Measurements from ENCODE around the gene SUGP2. TPM values are rescaled to one million over a fixed set of nuclear protein-coding genes. Genes with fewer than 3 reads are reported as not detected.

Gene SUGP2
- total RNA-seq, 1 experiment from 2014 or later: 95.2 TPM

DNA sequence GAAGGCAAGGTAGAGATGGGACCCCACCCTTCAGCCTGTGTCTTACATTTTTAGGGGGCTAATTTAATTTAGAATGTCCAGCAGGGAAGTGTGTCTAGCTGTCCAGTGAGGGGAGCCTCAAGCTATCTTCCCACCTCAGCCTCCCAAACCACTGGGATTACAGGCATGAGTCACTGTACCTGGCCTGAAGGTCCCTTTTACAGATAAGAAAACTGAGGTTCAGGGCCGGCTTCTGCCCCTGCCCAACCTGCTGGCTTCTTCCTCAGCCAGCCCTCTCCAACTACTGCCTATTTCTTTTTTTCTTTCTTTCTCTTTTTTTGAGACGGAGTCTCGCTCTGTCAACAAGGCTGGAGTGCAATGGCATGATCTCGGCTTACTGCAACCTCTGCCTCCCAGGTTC lies 72.9 kb downstream of the SUGP2 start:
- no peak overlapping the region for H2BK120ac ChIP-seq (ENCODE audit: low read depth, low read length, poor library complexity, severe bottlenecking)
- no peak overlapping the region for H3K23ac ChIP-seq (ENCODE audit: insufficient read length, low read depth, low read length)
- no peak overlapping the region for H3K27ac ChIP-seq (ENCODE audit: insufficient read length, low read depth, low read length)
- Mint-ChIP-seq H3K9me3 (no peaks in the 10 kb centered on the region), H3K4me3 (no peak overlapping the region), H3K36me3 (ENCODE audit: insufficient read depth in 1 of 3, low read depth in 3 of 3) (no peaks in the 10 kb centered on the region), H3K27ac (no peak overlapping the region), H3K4me1 (peaks cover 5 to 12% of the 10 kb centered on the region in 2 experiments), H3K27me3 (ENCODE audit: low read depth) (peaks cover 27% of the 10 kb centered on the region)
- H2BK15ac ChIP-seq (ENCODE audit: low read depth, low read length): no peak overlapping the region
- no peaks in the 10 kb centered on the region for H4K20me1 ChIP-seq (ENCODE audit: control insufficient read depth, insufficient read depth, insufficient read length)
- H3K23me2 ChIP-seq (ENCODE audit: insufficient read length, low read depth, low read length, poor library complexity, severe bottlenecking): no peaks in the 10 kb centered on the region
- no peak overlapping the region for H3T11ph ChIP-seq (ENCODE audit: low read length)
- H2AFZ ChIP-seq (ENCODE audit: low read length): no peak overlapping the region
- H3K79me1 ChIP-seq (ENCODE audit: insufficient read depth, low read depth, low read length, poor library complexity, severe bottlenecking): no peaks in the 10 kb centered on the region
- WGBS (ENCODE audit: extremely low coverage, insufficient read length, low lambda C conversion rate): no CpG with 5 or more reads among the region's 4 CpGs
- H3K4me2 ChIP-seq (ENCODE audit: insufficient read depth, insufficient read length, low read length): no peak overlapping the region
- H3K14ac ChIP-seq (ENCODE audit: insufficient read depth, low read length): no peak overlapping the region
- DNase-seq: no peak
- H3K79me2 ChIP-seq (ENCODE audit: insufficient read depth, low read length): no peaks in the 10 kb centered on the region
- H4K8ac ChIP-seq (replicated peaks; ENCODE audit: insufficient read length, low read depth, low read length): no peak overlapping the region
- H2BK12ac ChIP-seq (ENCODE audit: insufficient read length, low read depth, low read length): no peak overlapping the region
- no peaks in the 10 kb centered on the region for H3K4me1 ChIP-seq (ENCODE audit: insufficient read depth, low read length)
- no peak for TF ChIP-seq CTCF (conservative IDR thresholded peaks at IDR 0.05)
- H3K18ac ChIP-seq (ENCODE audit: insufficient read length, low read depth, low read length): no peak overlapping the region
- H3K9ac ChIP-seq (ENCODE audit: extremely low read depth, insufficient read length, low read length): no peak overlapping the region
- H2BK20ac ChIP-seq (ENCODE audit: low read depth, low read length, poor library complexity, severe bottlenecking): no peak overlapping the region
- H3K56ac ChIP-seq (ENCODE audit: insufficient read length, low read depth, low read length): no peak overlapping the region
- H3K4ac ChIP-seq (ENCODE audit: low read depth, low read length): no peak overlapping the region
- H3K27me3 ChIP-seq (ENCODE audit: insufficient read depth, low read length): no peaks in the 10 kb centered on the region
- no peaks in the 10 kb centered on the region for H3K9me3 ChIP-seq (ENCODE audit: control insufficient read depth, low read depth, low read length)
- no peak overlapping the region for H2BK5ac ChIP-seq (ENCODE audit: insufficient read length, low read length)
- H4K91ac ChIP-seq (ENCODE audit: insufficient read length, low read depth, low read length): no peak overlapping the region
- no peak overlapping the region for H2AK5ac ChIP-seq (ENCODE audit: insufficient read length, low read length)
- no peak overlapping the region for H4K5ac ChIP-seq (ENCODE audit: insufficient read length, low read depth, low read length)
